ENCODE results near the gene DLG1.

DNA sequence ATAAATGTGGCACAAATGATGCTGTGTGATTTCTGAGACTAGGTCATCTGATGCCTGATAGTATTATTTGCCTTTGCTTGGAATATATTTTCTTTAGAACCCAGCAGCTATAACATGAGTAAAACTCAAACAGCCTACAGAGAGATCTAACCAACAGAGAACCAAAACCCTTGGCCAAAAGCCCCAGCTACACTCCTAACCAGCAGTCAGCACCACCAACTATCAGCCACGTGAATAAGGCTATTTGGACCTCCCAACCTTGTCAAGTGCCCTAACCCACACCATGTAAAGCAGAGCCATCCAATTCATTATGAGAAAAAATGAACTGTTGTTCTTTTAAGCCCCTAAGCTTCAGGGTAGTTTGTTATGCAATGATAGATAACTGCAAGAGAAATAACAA lies 154.2 kb downstream of the DLG1 start:
- TF ChIP-seq, protein P1, sequence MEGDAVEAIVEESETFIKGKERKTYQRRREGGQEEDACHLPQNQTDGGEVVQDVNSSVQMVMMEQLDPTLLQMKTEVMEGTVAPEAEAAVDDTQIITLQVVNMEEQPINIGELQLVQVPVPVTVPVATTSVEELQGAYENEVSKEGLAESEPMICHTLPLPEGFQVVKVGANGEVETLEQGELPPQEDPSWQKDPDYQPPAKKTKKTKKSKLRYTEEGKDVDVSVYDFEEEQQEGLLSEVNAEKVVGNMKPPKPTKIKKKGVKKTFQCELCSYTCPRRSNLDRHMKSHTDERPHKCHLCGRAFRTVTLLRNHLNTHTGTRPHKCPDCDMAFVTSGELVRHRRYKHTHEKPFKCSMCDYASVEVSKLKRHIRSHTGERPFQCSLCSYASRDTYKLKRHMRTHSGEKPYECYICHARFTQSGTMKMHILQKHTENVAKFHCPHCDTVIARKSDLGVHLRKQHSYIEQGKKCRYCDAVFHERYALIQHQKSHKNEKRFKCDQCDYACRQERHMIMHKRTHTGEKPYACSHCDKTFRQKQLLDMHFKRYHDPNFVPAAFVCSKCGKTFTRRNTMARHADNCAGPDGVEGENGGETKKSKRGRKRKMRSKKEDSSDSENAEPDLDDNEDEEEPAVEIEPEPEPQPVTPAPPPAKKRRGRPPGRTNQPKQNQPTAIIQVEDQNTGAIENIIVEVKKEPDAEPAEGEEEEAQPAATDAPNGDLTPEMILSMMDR (conservative IDR thresholded peaks at IDR 0.05; ENCODE audit: low read depth in 2 of 2), result no peak
- no peak for TF ChIP-seq EZH2phosphoT487 (IDR thresholded peaks at IDR 0.05; ENCODE audit: unreplicated experiment)
- TF ChIP-seq REST (IDR thresholded peaks at IDR 0.05; ENCODE audit: unreplicated experiment), result no peak
- no peak for TF ChIP-seq CREB1 (CRISPR knock-in tag; IDR thresholded peaks at IDR 0.05; ENCODE audit: low read depth)
- no peak for TF ChIP-seq EZH2 (IDR thresholded peaks at IDR 0.05; ENCODE audit: low read depth, unreplicated experiment)
